HK-2 (cell line): ENCODE results near the gene CCER1.
"Not testable (repeated sequence)": the region's sequence is repeated elsewhere in the genome, so short reads cannot be mapped to it uniquely, and the experiment has no call there.

ENCODE experiments used
- DNase-seq: peaks from one replicate; pipeline ENCODE4 v3.0.0-alpha.2; 2018; ENCODE audit not compliant: unreplicated experiment

The CCER1 gene, protein sequence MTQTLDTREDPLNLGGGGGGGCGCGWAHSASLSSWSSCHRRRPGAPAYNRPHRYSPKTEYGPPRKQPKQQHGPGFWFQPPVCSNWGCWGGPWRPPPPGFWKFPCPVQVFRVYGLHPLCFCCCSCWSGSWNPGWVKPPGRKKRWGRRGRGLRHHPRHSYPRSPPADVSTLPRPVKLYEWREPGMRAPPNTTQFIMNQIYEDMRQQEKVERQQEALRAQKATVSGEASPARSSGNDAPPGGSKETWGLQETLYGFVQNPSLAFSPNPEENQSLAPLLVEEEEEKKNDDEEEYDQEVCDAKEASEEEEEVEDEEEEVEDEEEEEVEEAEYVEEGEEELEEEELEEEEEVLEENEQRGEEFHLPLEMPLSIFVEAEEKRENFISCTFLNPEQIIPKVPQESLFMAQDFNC

GRCh38 chr12:90954921-90955320 is at the start of gene CCER1:
Gene CCER1, minus strand, starts transcription at chr12:90955176. Its CDS starts 434 bp downstream, at chr12:90954742.
- no peak for DNase-seq

GRCh38 chr12:91003737-91004136 is 48.8 kb upstream of the CCER1 start:
- DNase-seq: no peak

GRCh38 chr12:91001306-91001705 is 46.3 kb upstream of the CCER1 start:
- DNase-seq: no peak

GRCh38 chr12:90999966-91000365 is 45.0 kb upstream of the CCER1 start:
- no peak for DNase-seq

DNA sequence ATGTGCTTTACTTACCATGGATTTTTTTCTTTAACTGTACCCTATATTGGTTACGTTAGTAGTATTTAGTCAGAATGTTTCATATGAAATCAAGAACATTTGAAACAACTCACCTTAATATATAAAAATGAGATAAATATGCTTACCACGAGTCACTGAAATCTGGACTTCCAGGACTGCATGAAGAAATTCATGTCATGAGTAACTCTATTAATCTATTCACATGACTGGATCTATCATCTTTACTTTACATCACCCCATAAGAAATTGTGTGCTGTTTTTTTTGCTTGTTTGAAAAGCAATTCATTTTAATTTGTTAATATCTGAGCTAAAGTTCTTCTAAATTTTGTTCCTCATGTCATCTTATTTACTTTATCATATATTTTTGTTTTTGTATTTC is 44.6 kb upstream of the CCER1 start:
- no peak for DNase-seq

GRCh38 chr12:90995010-90995409 is 40.0 kb upstream of the CCER1 start:
- DNase-seq: no peak

DNA sequence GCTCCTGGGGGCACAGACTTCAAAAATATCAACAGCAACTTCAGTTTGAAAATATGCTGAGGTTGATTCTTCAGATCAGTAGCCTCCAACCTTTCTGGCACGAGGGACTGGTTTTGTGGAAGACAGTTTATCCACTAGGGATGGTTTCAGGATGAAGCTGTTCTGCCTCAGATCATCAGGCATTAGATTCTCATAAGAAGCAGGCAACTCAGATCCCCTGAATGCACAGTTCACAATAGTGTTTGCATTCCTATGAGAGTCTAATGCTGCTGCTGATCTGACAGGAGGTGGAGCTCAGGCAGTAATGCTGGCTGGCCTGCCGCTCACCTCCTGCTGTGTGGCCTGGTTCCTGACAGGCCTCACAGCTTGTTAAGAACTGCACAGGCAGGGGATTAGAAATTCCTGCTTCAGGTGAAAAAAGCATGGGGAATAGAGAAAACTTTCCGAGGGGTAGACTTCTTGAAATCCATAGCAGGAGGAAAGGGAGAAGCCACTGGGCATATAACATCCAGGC is 37.0 kb upstream of the CCER1 start:
- no peak for DNase-seq

DNA sequence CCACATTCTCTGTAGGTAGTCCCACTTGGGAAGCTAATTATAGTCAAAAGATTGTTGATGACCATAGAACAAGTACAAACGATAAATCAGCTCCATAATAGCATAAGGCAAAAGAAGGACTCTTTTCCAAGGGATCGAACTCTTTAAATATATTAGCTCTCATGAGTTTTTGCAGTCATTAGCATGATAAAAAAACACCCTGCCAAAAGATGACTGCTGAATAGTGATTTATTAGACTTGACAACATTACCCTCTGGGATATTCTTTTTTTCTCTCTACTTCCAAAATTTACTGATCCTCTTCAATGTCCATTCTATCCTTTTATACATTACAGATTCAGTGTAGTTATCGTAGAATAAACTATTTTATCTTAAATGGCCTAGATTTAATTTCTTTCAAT is 35.6 kb upstream of the CCER1 start:
- DNase-seq: no peak

DNA sequence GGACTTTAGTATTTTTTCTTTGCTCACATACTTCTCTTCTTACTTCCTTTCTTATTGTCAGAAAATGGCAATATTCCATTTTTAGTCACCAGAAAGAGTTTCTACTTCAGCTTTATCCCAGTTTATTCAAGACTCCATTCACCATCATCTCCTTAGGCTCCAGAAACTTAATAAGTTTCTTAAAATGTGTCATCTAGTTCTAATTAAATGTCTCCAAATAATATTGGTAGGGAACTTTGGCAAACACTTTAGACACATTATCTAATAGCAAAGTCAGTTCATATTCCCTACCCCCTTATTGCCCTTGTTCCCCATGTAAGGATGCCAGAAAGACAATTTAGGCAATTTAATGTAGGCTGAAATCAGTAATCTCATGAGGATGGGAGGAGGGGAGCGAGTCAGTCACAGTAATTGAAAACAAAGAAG is 34.7 kb upstream of the CCER1 start:
- DNase-seq: no peak

DNA sequence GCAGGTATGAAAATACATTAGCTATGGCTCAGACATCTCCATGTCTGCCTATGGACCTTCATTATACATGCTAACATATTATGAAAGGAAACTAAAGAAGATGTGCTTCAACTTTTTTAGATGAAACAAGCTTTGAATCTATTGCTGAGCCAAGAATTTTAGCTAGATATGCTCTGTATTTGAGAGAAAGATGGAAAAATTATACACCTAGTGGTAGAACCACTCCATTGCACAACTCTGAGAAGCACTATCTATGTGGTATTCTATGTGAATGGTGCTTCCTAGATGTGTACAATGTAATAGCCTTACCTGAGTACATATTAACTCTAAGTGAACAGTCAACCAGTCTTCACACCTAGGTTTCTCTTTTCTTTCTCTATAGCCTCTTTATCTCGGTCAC is 32.5 kb upstream of the CCER1 start:
- no peak for DNase-seq

GRCh38 chr12:90987101-90987500 is 32.1 kb upstream of the CCER1 start:
- DNase-seq: no peak

GRCh38 chr12:90985331-90985730 is 30.4 kb upstream of the CCER1 start:
- not testable (repeated sequence) for DNase-seq

GRCh38 chr12:90984114-90984513 is 29.1 kb upstream of the CCER1 start:
- DNase-seq: no peak

DNA sequence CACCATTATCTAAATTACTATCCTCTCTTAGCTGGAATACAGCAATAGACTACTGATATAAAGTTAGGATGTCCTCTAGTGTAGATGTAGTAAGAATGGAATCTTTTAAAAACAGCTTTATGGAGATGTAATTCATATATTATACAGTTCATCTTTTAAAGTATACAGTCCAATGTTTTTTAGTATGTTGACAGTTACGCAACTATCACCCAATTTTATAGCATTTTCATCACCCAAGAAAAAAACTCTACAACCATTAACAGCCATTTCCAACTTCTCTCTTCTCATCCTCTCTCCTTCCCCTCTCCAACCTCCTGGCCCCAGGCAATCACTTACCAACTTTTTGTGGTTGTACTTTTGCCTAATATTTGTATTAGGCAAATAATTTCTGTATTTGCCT is 27.2 kb upstream of the CCER1 start:
- DNase-seq: no peak

DNA sequence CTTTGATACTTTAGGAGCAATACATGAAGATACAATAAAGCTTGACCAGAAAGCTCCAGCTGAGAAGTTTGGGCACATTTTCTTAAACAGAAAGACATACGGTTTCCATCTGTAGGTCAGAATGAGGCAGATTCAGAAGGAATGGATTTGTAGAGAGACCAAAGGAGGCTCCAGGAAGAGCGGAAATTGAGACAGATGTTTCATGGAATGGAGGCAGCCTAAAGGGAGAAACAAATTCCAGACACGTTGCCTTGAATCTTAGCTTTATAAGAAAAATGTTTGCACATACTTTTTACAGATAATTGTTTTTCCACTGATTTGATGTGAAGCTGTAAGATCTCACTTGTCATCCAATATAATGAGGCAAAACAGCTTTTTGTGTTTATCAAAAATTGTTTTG is 25.0 kb upstream of the CCER1 start:
- DNase-seq: no peak

DNA sequence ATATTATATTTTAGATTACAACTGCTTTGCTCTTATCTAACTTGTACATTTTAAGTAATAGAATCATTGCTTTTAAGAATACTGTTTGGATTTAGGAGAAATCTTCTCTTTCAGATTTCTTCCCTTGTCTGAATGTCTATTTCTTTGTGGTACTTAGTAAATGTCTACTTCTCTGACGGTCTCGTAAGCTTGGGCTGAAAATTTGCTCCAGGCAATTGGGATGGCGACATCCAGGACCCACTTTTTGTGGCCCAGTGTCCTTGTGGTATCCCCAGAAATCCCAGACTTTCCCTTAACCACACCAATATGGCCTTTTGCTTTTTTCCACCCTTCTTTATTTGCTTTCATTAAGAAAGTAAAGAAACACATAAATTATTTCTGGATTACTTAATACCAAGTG is 24.0 kb upstream of the CCER1 start:
- no peak for DNase-seq

DNA sequence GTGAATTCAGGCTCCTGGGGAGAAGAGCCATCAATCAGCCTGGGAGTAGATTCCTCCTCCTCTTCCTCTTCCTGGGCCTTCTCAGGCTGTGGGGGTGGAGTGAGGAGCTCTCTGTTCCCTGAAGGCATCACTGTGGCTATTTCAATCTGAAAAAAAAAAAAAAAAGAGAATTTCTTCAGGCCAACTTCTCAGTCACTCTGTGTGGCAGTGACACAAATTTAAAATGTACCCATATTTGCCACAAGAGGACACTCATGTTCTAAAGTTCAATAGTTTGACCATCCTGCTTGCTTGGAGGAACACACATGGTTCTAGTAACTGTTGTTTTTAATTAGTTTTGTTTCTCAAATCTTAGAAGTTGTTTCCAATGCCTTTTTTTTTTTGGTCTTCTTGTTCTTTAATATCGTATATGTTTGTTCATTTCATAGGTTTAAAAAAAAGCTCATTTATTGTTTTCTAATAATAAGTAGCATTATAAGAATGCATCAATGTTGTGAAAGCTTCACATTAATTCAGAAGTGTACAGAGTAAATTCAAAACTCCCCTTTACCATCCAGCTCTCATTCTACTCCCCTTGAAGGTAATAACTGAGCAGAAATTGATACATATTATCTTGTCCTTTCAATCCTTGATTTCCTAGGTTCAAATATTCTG is 23.3 kb upstream of the CCER1 start:
- DNase-seq: peak; percentile 12

DNA sequence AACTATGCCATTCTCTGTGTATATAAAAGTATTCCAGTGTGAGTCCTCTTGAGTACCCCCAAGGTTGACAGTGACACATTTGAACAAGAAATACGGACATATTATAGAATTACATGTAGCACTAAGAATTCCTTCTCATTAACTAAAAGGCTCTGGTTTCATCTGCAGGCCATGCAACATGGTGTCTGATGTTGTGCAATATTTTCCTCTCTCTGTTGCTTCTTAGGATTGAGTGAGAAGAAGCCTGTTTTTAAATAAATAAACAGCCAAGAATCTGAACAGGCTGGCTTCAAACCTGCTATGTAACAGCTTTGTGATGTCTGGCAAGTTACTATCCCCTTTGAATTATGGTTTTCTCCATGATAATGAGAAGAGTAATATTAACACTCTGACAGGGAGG is 22.2 kb upstream of the CCER1 start:
- no peak for DNase-seq

DNA sequence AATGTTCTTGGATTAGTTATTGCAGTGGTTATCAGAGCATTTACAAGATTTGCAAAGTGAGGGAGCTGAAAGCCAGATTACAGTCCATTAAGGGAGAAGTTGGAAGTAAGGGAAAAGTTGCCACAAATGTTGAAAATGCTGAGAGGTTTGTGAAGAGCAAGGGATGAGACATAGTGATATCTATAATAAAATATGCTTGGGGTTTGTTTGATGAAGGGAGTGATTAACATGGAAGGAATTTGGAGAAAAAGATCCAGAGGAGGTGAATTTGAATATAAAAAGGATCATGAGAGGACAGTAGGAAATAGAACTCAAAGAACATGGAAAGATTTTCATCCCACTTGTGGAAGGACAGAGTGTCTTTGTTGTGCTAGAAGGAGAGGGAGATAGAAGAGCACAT is 19.3 kb upstream of the CCER1 start:
- DNase-seq: no peak

DNA sequence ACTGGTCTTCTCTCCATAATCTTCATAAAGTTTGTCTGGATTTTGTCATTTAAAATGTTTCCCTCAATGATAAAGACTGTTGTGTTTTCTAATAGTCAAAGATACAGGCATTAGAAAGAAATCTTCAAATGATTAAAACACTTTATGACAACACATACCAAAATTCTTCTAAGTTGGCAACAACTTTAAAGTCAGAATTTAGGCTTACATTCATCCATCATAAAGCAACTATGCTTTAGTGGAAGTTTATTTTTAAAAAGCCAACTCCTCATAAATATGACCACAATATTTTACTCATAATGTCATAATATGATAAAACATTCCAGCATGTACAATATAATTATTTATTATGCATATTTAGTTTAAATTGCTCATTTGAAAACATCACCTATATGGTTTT is 17.2 kb upstream of the CCER1 start:
- DNase-seq: no peak

DNA sequence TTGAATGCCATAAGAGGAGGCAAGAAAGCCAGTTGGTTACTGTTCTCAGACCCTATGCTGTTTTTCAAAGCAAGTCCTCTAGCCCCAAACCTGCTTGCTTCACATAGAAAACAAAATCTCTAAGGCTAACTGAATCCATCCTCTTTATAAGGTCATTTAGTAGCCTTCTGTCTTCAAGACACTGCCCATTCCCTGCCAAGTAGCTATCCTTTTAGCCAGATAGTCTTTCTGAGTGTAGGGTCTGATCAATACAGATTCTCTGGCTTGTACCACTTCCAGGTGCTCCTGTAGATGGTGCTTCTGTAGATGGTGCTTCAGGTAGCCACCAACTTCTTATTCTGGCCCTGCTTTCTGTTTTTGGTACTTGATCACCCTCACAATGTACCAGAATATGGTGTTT is 15.9 kb upstream of the CCER1 start:
- no peak for DNase-seq

DNA sequence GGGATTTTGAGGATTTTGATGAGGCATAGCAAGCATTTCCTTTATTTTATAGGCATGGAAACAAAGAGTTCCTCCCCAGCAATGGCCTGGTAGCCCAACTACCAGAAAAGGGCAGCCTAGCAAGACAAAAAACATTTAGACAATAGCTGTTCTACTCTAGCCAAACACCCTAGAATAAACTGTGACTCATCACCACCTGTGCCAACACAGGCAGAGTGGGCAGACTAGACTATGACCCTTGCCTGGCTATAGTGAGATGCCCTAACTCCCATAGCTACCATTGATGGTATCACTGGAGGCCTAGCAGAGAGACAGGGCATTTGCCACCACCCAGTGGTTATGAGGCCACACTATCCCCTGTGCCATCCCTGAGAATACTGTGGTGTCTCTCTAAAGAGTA is 15.5 kb upstream of the CCER1 start:
- no peak for DNase-seq

DNA sequence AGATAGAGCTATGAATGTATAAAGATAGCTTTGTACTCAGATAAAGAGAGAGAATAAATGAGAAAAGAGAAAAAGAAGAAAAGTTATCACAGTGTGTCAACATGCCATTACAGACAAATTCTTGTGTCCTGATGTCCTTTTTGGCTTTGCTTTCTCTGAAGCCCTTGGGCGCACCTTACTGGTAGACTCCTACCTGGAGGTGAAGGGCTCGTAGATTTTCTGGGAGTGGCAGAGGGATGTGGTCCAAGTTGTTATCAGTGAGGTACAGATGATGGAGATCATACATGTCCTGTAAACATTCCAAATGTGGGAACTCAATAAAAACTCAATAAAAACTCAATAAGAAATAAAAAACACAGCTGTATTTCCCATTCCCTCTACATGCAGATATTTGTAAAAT is 14.9 kb upstream of the CCER1 start:
- DNase-seq: no peak
